HG02571 (cell line): ENCODE data around the gene SND1.

Experiments
- ATAC-seq: cut with Tn5 transposase; IDR thresholded peaks from one replicate; pipeline ENCODE4 v1.9.1; 2021; ENCODE audit warnings: mild to moderate bottlenecking, moderate library complexity; ENCODE audit not compliant: unreplicated experiment

Gene SND1

GRCh38 chr7:127682140-127682539 is 30.1 kb downstream of the SND1 start:
- no peak for ATAC-seq

- ATAC-seq: peak; percentile 55
These were observed 32.0 kb downstream of the SND1 start for GRCh38 chr7:127683776-127684681.

DNA sequence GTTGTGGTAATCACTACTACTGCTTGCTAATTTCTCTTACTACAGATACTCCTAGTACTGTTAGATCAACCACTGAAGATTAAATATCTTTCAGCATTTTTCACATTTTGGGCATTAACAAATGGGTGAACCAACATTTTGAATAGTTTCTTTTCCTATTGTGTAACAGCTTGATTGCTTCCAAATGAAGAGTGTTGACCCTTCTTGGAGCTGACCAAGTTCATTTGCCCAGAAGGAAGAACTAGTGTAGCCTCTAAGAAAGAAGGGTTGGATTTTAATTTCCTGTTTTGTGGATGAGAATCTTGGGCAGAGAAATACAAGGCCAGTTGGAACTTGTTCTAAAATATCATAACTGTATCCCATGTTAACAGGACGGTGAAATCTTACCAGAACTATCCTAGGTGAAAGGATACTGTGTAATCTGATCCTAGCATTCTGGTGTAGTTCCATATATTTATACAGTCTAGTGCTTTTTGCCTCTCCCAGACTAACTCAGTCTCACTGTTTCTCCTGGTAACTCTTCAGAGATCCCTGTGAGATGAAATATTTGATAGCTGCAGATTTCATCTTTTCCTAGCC is 37.3 kb downstream of the SND1 start:
- no peak for ATAC-seq

DNA sequence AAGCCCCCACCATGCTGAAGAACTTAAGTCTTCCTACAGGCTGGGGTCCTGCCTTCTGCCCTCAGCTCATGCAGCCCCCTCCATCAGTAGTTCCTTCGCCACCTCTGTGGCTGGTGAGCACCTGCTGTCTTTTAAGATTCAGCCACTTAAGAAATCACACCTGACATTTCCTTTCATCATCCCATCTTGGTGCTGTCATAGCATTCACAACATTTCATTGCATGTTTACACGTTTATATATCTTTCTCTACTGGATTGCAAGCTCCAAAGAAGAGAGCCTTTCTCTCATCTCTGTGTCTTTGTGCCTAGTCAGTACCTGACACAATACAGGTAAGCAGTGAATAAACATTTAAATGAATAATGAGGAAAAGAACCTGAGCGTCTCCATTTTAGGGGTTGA is 38.3 kb downstream of the SND1 start:
- ATAC-seq: no peak

GRCh38 chr7:127690806-127691205 is 38.8 kb downstream of the SND1 start:
- ATAC-seq: no peak

DNA sequence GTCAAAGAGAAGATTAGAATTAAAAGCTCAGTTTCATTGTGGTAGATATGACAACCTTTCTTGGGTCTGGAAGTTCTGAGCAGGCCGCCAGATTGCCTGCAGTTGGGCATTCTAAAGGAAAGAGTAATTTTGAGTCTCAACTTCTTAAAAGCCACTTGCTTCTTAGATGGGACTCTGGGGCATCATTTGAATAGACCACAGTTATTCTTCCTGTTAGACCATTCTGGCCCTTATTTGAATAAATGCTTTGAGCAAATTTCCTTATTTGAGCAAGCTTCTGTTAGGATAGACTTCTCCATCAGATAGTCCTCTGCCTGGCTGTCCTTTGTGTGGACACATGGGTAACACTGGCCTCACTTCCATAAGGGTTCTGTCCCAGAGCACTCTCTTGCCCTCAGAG is 40.2 kb downstream of the SND1 start:
- ATAC-seq: no peak

DNA sequence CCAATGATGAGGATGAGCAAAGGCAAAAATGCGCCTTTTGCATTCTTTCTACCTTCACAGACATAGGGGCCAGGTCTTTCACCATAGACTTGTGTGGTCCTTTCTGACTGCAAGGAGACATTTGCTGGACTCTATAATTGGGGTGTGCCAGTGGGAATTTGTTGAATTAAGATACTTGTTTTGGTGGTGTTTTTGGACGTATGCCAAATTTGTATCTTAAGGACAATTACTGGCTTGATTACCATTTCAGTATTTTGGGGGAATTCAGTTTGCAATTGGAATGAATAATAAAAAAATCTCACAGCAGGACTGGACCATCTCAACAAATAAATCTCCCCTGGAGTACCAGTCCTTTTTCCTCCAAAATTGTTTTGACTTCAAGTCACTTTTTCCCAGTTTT is 47.9 kb downstream of the SND1 start:
- no peak for ATAC-seq

GRCh38 chr7:127702052-127702652 is 50.2 kb downstream of the SND1 start:
- ATAC-seq: no peak

DNA sequence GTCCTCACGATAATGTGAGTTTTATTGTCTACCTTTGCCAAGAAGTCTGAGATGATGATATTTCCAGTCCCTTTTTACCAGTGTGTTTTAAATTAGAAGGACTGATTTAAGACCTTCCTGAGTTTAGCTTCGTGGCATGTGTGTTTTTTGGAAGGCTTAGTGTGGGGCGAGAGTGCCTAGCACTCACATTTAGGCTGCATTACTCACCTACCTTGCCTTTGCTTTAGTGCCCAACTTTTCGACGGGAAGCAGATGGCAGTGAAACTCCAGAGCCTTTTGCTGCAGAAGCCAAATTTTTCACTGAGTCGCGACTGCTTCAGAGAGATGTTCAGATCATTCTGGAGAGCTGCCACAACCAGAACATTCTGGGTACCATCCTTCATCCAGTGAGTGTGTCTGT is 50.9 kb downstream of the SND1 start:
- ATAC-seq: no peak

DNA sequence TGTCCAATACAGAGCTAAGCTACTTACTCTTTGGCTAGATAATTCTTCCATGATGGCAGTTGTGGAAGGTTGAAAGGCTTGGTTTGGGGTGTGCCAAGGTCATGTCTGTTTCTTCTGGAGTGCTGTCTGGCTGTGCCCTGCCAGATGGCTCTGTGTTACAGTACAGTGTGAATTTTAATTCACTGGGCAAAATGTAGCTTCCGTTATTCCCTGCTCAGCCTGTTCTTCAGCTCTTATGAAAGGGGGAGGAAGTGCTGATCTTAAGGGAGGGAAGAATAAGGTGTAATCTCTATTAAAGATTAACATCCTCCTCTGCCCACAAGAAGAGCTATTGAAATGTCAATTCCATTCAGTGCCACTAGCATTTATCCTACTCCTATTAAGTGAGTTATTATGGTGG is 52.2 kb downstream of the SND1 start:
- ATAC-seq: no peak

GRCh38 chr7:127705461-127705959 is 53.5 kb downstream of the SND1 start:
- ATAC-seq: no peak

- ATAC-seq: no peak
These were observed 54.8 kb downstream of the SND1 start for GRCh38 chr7:127706766-127707165.

DNA sequence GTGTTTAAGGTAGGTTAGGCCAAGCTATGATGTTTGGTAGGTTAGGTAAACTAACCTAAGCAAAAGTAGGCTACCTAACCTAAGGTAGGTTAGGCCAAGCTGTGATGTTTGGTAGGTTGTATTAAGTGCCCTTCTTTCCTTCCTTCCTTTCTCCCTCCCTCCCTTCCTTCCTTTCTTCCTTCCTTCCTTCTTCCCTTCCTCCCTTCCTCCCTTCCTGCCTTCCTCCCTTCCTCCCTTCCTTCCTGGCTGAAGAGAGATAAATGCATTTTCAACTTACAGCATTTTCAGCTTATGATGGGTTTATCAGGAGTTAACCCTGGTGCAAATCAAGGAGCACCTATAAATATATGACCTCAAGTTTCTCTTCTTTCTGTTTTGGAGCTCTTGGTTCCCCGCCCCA is 56.2 kb downstream of the SND1 start:
- no peak for ATAC-seq

DNA sequence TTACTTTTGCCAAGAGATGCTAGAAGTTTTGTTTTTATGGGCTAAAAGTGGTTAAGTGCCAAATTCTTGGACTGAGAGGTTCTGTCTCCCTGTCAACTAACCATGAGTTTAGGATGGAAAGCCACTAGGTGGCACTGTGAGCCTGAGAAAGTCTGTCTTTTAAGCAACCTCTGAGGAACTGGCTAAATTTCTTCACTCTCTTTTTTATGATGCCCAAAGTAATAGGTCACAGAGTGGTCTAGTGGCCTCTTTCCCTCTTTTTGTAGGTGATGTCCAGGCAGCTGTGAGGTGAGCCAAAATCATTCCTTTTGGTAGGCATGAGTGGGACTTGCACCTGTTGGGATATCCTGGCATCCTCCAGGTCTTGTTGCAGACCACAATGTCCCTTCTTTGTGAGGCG is 56.8 kb downstream of the SND1 start:
- ATAC-seq: no peak

DNA sequence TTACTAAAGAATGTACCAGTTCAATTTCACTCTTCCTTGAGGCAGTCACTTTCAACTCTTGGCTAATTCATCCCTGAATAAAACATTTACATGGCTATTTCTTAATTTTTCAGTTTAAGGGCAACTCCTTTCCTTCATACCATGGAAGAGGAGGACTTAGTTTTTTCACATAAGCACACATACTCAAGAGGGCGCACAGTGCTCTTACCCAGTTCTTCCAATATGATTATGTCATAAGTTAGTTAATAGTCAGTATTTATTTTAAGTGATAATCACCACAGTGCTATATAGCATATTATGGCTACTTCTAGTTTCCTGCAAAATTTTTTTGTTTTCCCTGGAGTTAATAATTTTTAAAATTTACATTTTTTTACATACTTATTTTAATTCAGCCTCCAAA is 58.6 kb downstream of the SND1 start:
- no peak for ATAC-seq

- no peak for ATAC-seq
These were observed 59.9 kb downstream of the SND1 start for GRCh38 chr7:127711872-127712271.

- ATAC-seq: no peak
These were observed 61.0 kb downstream of the SND1 start for GRCh38 chr7:127713006-127713405.

DNA sequence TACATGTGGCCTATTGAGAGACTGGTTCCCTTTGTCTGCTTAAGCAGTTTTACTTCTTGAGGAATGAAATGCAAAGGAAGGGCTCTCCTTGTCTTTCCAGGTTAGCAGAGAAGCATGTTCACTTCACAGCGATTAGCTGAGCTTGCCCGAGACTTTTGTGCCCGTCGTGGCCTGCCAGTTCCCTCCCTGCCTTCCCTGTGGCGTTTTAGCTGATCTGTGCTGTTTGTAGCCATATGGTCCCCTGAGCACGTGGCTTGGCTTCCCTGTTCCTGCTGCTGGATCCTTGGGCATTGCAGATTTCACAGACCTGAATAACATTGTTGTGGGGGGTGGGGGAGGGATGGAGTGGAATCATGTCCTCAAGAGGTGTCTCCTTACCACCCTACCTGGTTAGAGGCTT is 61.8 kb downstream of the SND1 start:
- ATAC-seq: no peak

GRCh38 chr7:127715272-127715671 is 63.3 kb downstream of the SND1 start:
- no peak for ATAC-seq

GRCh38 chr7:127715901-127716300 is 63.9 kb downstream of the SND1 start:
- no peak for ATAC-seq

GRCh38 chr7:127717502-127718339 is 65.7 kb downstream of the SND1 start:
- ATAC-seq: no peak
